GM23338 (cell line): ENCODE data around the gene MFSD2B. TPM values are rescaled to one million over a fixed set of nuclear protein-coding genes. Genes with fewer than 3 reads are reported as not detected.

ENCODE experiments used
- ATAC-seq: fragments of 200-7000 bp; cut with Tn5 transposase; 3 replicates; pipeline ENCODE4 v1.9.1; 2020
- DNase-seq: peaks from one replicate; pipeline ENCODE4 v3.0.0-alpha.2; 2015; ENCODE audit warnings: low spot score
- H2AFZ ChIP-seq: fragments of 200-600 bp; sonication (generic); 2 replicates; pipeline ENCODE4 v1.8.0; 2016; ENCODE audit warnings: antibody characterized with exemption, mild to moderate bottlenecking, moderate library complexity
- H3F3A ChIP-seq: fragments of 200-600 bp; sonication (generic); replicated peaks from 2 replicates; pipeline ENCODE4 v1.8.0; 2017; ENCODE audit warnings: antibody characterized with exemption, mixed run types, low read depth
- H3K27ac ChIP-seq: fragments of 200-600 bp; sonication (generic); 2 replicates; pipeline ENCODE4 v1.6.1; 2016; ENCODE audit warnings: low read depth
- H3K27me3 ChIP-seq: fragments of 200-600 bp; sonication (generic); 2 replicates; pipeline ENCODE4 v1.8.0; 2016; ENCODE audit warnings: mild to moderate bottlenecking, mixed run types, moderate library complexity; ENCODE audit not compliant: insufficient read depth
- H3K36me3 ChIP-seq: fragments of 200-600 bp; sonication (generic); 2 replicates; pipeline ENCODE4 v1.8.0; 2016; ENCODE audit warnings: mild to moderate bottlenecking; ENCODE audit not compliant: insufficient read depth
- H3K4me1 ChIP-seq: fragments of 200-600 bp; sonication (generic); 2 replicates; pipeline ENCODE4 v1.8.0; 2016; ENCODE audit warnings: mild to moderate bottlenecking, moderate library complexity; ENCODE audit not compliant: insufficient read depth
- H3K4me2 ChIP-seq: fragments of 200-600 bp; sonication (generic); 2 replicates; pipeline ENCODE4 v1.7.1; 2017; ENCODE audit warnings: mixed run types
- H3K4me3 ChIP-seq: fragments of 200-600 bp; sonication (generic); 2 replicates; pipeline ENCODE4 v1.6.1; 2016; ENCODE audit warnings: mixed run types
- H3K79me2 ChIP-seq: fragments of 200-600 bp; sonication (generic); replicated peaks from 2 replicates; pipeline ENCODE4 v1.8.0; 2017; ENCODE audit warnings: mild to moderate bottlenecking; ENCODE audit not compliant: insufficient read depth
- H3K9me2 ChIP-seq: fragments of 200-600 bp; sonication (generic); 2 replicates; pipeline ENCODE4 v1.8.0; 2017; ENCODE audit not compliant: insufficient read depth
- H4K20me1 ChIP-seq: fragments of 200-600 bp; sonication (generic); replicated peaks from 2 replicates; pipeline ENCODE4 v1.8.0; 2017; ENCODE audit warnings: mild to moderate bottlenecking; ENCODE audit not compliant: insufficient read depth
- H3K27ac Mint-ChIP-seq: 2 replicates; pipeline ENCODE4 v1.8.0; 2020; ENCODE audit warnings: inconsistent platforms, mild to moderate bottlenecking, moderate library complexity, mixed read lengths
- H3K27me3 Mint-ChIP-seq: 3 replicates; pipeline ENCODE4 v1.8.0; 2022; ENCODE audit warnings: low read depth, mild to moderate bottlenecking, moderate library complexity, mixed read lengths, inconsistent platforms; ENCODE audit not compliant: insufficient read depth, poor library complexity
- H3K36me3 Mint-ChIP-seq: 3 replicates; pipeline ENCODE4 v1.8.0; 2021; ENCODE audit warnings: low read depth, mild to moderate bottlenecking, inconsistent platforms, moderate library complexity, mixed read lengths
- H3K4me1 Mint-ChIP-seq: 3 replicates; pipeline ENCODE4 v1.8.0; 2020; ENCODE audit warnings: mild to moderate bottlenecking, inconsistent platforms, mixed read lengths
- H3K4me3 Mint-ChIP-seq: 3 replicates; pipeline ENCODE4 v1.8.0; 2021; ENCODE audit warnings: moderate library complexity, mild to moderate bottlenecking, inconsistent platforms, mixed read lengths
- H3K9me3 Mint-ChIP-seq: 3 replicates; pipeline ENCODE4 v1.8.0; 2020; ENCODE audit warnings: moderate library complexity, mild to moderate bottlenecking, inconsistent platforms, mixed read lengths
- CREB1 ChIP-seq: fragments of 250-450 bp; sonication (Bioruptor Pico); IDR thresholded peaks from 2 replicates; pipeline ENCODE4 v1.5.0; 2020; ENCODE audit warnings: low read depth, mild to moderate bottlenecking, moderate library complexity
- EZH2phosphoT487 ChIP-seq: fragments of 200-600 bp; sonication (generic); IDR thresholded peaks from one replicate; pipeline ENCODE4 v1.8.1; 2018; ENCODE audit warnings: antibody characterized with exemption; ENCODE audit not compliant: unreplicated experiment
- NANOG ChIP-seq: IDR thresholded peaks from 2 replicates; pipeline ENCODE4 v1.6.1; 2016; ENCODE audit warnings: antibody characterized with exemption, borderline replicate concordance
- POLR2AphosphoS5 ChIP-seq: IDR thresholded peaks from 2 replicates; pipeline ENCODE4 v1.6.1; 2016; ENCODE audit warnings: antibody characterized with exemption, low read depth
- ZNF114 ChIP-seq: fragments of 250-450 bp; sonication (Bioruptor Pico); IDR thresholded peaks from 2 replicates; pipeline ENCODE4 v1.5.0; 2020; ENCODE audit warnings: mild to moderate bottlenecking, moderate library complexity
- polyA plus RNA-seq: library from polyadenylated mRNA; unstranded; fragments of >200 nt; fragmentation: Nextera tagmentation; extraction: Ambion mirVana; gene quantifications from 2 replicates; pipeline ENCODE4 v1.2.1, GENCODE V29; 2016
- total RNA-seq: library from RNA; depleted of rRNA; stranded (reverse); fragments of >200 nt; shearing (Covaris generic); gene quantifications from 2 replicates; pipeline ENCODE4 v1.2.3, GENCODE V29; 2014
- TF ChIP-seq, protein P1 (sequence below), 2 experiments: fragments of 200-600 bp in 1 of 2; sonication (generic) in 1 of 2; conservative IDR thresholded peaks; 2 replicates each; pipeline versions ENCODE4 v1.5.1 to v1.6.1; 2016 to 2017; ENCODE audit warnings: antibody characterized with exemption in 2 of 2, low read depth in 2 of 2, mild to moderate bottlenecking in 2 of 2, moderate library complexity in 1 of 2
- TF ChIP-seq, protein P2 (sequence below): IDR thresholded peaks from 2 replicates; pipeline ENCODE4 v1.6.1; 2016; ENCODE audit warnings: antibody characterized with exemption
- TF ChIP-seq, protein P3 (sequence below): fragments of 250-450 bp; sonication (Bioruptor Pico); IDR thresholded peaks from 2 replicates; pipeline ENCODE4 v1.5.0; 2020; ENCODE audit warnings: mild to moderate bottlenecking, moderate library complexity

The MFSD2B gene
- total and polyA plus RNA-seq, 2 experiments from 2014 or later = 0.21 to 2.3 TPM

DNA sequence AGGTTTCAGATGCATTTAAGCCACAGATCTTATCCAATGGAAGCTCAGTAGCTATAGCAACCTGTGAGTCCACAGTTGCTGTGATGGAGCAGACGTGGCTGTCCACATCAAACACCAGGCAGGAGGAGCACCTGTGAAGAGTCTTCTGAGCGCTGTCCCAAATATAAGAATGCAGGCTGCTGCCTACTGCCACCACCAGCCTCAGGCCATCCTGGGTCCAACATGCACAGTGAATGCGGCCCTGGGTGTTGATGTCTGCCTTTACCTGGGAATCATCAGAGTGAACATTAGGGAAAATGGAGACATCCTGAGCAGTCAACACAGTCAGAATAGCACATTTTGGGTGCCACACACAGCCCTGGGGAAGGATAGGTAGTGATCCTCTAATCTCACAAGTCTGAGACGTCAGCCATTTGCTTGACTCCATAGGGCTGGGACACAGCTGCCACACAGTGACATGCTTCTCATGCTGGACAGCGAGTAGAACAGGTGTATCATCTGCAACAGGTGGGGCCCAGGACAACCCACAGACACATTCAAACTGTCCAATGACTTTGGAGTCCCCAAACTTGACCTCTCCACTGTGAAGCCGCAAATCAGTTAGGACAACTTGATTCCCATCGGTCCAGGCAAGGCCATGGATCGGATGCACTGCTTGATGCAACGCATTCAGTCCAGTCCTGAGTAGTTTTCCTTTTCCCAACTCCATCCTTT is 29.1 kb downstream of the MFSD2B start:
- ATAC-seq (no peak), DNase-seq (no peak)
- no peak overlapping the region for H3K4me3 Mint-ChIP-seq
- H4K20me1 ChIP-seq = peaks cover 23% of the 10 kb centered on the region
- peaks cover 29% of the 10 kb centered on the region for H3K36me3 ChIP-seq
- peaks cover 94% of the 10 kb centered on the region for H3K79me2 ChIP-seq
- H3F3A ChIP-seq = no peaks in the 10 kb centered on the region
- H2AFZ ChIP-seq = no peak overlapping the region
- no peak overlapping the region for H3K27ac ChIP-seq
- TF ChIP-seq ZNF114 (CRISPR knock-in tag) (no peak), CREB1 (no peak), POLR2AphosphoS5 (no peak), EZH2phosphoT487 (no peak), NANOG (no peak)
- TF ChIP-seq, protein P1, sequence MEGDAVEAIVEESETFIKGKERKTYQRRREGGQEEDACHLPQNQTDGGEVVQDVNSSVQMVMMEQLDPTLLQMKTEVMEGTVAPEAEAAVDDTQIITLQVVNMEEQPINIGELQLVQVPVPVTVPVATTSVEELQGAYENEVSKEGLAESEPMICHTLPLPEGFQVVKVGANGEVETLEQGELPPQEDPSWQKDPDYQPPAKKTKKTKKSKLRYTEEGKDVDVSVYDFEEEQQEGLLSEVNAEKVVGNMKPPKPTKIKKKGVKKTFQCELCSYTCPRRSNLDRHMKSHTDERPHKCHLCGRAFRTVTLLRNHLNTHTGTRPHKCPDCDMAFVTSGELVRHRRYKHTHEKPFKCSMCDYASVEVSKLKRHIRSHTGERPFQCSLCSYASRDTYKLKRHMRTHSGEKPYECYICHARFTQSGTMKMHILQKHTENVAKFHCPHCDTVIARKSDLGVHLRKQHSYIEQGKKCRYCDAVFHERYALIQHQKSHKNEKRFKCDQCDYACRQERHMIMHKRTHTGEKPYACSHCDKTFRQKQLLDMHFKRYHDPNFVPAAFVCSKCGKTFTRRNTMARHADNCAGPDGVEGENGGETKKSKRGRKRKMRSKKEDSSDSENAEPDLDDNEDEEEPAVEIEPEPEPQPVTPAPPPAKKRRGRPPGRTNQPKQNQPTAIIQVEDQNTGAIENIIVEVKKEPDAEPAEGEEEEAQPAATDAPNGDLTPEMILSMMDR (conservative IDR thresholded peaks at IDR 0.05; ENCODE audit: low read depth in 2 of 2) = no peak
- TF ChIP-seq, protein P2, sequence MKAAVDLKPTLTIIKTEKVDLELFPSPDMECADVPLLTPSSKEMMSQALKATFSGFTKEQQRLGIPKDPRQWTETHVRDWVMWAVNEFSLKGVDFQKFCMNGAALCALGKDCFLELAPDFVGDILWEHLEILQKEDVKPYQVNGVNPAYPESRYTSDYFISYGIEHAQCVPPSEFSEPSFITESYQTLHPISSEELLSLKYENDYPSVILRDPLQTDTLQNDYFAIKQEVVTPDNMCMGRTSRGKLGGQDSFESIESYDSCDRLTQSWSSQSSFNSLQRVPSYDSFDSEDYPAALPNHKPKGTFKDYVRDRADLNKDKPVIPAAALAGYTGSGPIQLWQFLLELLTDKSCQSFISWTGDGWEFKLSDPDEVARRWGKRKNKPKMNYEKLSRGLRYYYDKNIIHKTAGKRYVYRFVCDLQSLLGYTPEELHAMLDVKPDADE = no peak
- TF ChIP-seq, protein P3, sequence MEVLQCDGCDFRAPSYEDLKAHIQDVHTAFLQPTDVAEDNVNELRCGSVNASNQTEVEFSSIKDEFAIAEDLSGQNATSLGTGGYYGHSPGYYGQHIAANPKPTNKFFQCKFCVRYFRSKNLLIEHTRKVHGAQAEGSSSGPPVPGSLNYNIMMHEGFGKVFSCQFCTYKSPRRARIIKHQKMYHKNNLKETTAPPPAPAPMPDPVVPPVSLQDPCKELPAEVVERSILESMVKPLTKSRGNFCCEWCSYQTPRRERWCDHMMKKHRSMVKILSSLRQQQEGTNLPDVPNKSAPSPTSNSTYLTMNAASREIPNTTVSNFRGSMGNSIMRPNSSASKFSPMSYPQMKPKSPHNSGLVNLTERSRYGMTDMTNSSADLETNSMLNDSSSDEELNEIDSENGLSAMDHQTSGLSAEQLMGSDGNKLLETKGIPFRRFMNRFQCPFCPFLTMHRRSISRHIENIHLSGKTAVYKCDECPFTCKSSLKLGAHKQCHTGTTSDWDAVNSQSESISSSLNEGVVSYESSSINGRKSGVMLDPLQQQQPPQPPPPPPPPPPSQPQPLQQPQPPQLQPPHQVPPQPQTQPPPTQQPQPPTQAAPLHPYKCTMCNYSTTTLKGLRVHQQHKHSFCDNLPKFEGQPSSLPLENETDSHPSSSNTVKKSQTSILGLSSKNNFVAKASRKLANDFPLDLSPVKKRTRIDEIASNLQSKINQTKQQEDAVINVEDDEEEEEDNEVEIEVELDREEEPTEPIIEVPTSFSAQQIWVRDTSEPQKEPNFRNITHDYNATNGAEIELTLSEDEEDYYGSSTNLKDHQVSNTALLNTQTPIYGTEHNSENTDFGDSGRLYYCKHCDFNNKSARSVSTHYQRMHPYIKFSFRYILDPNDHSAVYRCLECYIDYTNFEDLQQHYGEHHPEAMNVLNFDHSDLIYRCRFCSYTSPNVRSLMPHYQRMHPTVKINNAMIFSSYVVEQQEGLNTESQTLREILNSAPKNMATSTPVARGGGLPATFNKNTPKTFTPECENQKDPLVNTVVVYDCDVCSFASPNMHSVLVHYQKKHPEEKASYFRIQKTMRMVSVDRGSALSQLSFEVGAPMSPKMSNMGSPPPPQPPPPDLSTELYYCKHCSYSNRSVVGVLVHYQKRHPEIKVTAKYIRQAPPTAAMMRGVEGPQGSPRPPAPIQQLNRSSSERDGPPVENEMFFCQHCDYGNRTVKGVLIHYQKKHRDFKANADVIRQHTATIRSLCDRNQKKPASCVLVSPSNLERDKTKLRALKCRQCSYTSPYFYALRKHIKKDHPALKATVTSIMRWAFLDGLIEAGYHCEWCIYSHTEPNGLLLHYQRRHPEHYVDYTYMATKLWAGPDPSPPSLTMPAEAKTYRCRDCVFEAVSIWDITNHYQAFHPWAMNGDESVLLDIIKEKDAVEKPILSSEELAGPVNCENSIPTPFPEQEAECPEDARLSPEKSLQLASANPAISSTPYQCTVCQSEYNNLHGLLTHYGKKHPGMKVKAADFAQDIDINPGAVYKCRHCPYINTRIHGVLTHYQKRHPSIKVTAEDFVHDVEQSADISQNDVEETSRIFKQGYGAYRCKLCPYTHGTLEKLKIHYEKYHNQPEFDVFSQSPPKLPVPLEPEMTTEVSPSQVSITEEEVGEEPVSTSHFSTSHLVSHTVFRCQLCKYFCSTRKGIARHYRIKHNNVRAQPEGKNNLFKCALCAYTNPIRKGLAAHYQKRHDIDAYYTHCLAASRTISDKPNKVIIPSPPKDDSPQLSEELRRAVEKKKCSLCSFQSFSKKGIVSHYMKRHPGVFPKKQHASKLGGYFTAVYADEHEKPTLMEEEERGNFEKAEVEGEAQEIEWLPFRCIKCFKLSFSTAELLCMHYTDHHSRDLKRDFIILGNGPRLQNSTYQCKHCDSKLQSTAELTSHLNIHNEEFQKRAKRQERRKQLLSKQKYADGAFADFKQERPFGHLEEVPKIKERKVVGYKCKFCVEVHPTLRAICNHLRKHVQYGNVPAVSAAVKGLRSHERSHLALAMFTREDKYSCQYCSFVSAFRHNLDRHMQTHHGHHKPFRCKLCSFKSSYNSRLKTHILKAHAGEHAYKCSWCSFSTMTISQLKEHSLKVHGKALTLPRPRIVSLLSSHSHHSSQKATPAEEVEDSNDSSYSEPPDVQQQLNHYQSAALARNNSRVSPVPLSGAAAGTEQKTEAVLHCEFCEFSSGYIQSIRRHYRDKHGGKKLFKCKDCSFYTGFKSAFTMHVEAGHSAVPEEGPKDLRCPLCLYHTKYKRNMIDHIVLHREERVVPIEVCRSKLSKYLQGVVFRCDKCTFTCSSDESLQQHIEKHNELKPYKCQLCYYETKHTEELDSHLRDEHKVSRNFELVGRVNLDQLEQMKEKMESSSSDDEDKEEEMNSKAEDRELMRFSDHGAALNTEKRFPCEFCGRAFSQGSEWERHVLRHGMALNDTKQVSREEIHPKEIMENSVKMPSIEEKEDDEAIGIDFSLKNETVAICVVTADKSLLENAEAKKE = no peak
- H3K4me1 Mint-ChIP-seq = no peaks in the 10 kb centered on the region; the same call in 2 of the 3 replicates
- no peaks in the 10 kb centered on the region for H3K9me2 ChIP-seq
- peaks cover 2% of the 10 kb centered on the region for H3K27me3 Mint-ChIP-seq
- no peak overlapping the region for H3K4me2 ChIP-seq
- no peaks in the 10 kb centered on the region for H3K4me1 ChIP-seq
- no peak overlapping the region for H3K4me3 ChIP-seq
- H3K36me3 Mint-ChIP-seq = peaks cover 38% of the 10 kb centered on the region
- H3K27me3 ChIP-seq = no peaks in the 10 kb centered on the region
- no peak overlapping the region for H3K27ac Mint-ChIP-seq
- H3K9me3 Mint-ChIP-seq = no peaks in the 10 kb centered on the region
